BE2C (cell line): Measurements from ENCODE around the gene HMX1.

Source experiments
- DNase-seq: peaks from one replicate; pipeline ENCODE4 v3.0.0-alpha.2; 2020
- H3K27me3 ChIP-seq: fragments of 250-450 bp; sonication (Bioruptor Pico); 2 replicates; pipeline ENCODE4 v1.5.1; 2020; ENCODE audit warnings: mild to moderate bottlenecking
- H3K36me3 ChIP-seq: fragments of 250-450 bp; sonication (Bioruptor Pico); 2 replicates; pipeline ENCODE4 v1.5.1; 2020; ENCODE audit warnings: mild to moderate bottlenecking
- H3K4me1 ChIP-seq: fragments of 250-450 bp; sonication (Bioruptor Pico); 2 replicates; pipeline ENCODE4 v1.5.1; 2020
- H3K4me3 ChIP-seq: 2 replicates; pipeline ENCODE4 v1.5.1; 2011; ENCODE audit warnings: low read depth, low read length
- H3K9me3 ChIP-seq: fragments of 250-450 bp; sonication (Bioruptor Pico); 2 replicates; pipeline ENCODE4 v1.5.1; 2020
- CTCF ChIP-seq: IDR thresholded peaks from 2 replicates; pipeline ENCODE4 v1.5.1; 2012; ENCODE audit warnings: mild to moderate bottlenecking, low read depth, low read length

HMX1 gene

GRCh38 chr4:8861576-8862295 lies 9.9 kb downstream of the HMX1 start:
- Histone ChIP-seq H3K4me1 (peaks cover 6% of the 10 kb centered on the region; the same call in 1 of the 2 replicates), H3K4me3 (peak overlapping the region; percentile 49), H3K27me3 (no peaks in the 10 kb centered on the region), H3K9me3 (no peaks in the 10 kb centered on the region), H3K36me3 (peaks cover 12% of the 10 kb centered on the region)
- DNase-seq = peak; percentile 36
- no peak for TF ChIP-seq CTCF

DNA sequence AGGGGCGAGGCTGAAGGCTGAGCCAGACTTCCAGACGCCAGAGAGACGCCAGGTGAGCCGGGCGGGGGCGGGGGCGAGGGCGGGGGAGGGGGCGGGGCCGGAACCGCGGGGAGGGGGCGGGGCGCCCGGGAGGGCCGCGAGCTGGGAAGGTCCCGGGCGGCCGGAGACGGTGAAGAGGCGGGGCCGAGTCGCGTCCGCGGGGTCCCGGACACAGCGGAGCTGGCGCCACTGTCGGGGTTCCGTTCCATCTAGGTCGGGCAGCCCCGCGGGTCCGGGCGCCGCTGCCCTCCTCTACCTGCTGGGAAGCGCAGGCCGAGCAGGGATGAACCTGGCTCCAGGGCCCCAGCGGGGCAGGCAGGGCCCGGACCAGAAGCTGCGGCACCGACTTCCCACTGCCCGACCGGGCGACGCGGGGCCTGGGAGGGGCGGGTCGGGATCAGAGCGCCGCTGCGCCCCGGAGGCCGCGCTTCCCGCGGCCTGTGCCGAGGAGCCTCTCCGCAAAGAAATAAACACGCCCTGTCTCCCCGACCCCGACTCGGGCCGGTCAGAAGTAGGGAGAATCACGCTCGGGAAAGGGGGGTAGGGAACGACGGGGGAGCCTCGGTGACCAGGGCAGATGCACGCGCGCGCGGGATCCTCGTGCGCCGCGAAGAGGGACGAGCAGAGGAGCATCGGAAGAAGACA lies 10.6 kb downstream of the HMX1 start:
- no peak for DNase-seq
- peaks cover 5% of the 10 kb centered on the region for H3K36me3 ChIP-seq

DNA sequence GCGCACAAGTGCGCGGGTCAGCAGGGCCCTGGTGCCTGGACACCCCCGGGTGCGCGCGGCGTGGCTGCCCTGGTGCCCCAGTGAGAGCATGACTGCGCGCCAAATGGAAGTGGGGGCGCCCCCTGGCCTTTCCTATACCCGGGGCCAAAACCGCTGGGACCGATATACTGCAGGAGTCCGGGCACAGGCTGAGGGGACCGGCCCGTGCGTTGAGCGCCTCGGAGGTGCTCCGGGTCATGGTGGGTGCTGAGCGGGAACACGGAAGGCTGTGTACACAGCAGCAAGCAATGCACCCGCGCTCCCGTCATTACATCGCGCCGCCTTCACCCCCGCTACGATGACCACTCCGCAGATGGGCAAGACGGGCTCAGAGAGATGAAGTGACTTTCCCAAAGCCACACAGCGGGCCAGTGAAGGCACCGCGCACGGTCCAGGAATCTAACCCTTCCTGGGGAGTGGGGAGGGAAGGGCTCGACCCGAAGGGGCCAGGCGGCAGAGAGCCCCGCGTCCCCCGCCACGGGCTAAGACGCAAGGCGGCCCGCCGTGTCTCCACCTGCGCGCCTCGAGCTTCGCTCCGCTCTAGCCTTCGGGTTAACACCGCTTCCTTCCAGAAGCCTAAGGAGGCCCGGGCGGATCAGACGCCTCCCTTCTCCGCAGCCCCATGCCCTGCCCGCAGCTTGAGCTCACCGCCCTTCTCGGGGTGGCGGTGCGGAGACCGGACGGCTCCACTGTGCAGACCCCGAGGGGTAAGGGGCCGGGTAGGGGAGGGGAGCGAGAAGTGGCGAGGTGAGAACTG lies 11.3 kb downstream of the HMX1 start:
- no peak for DNase-seq
- Histone ChIP-seq H3K4me1 (peaks cover 13% of the 10 kb centered on the region), H3K9me3 (no peaks in the 10 kb centered on the region), H3K27me3 (no peaks in the 10 kb centered on the region), H3K36me3 (peaks cover 4% of the 10 kb centered on the region), H3K4me3 (no peak overlapping the region)
- no peak for TF ChIP-seq CTCF

More for the DNA sequence above, 10.6 kb downstream of the HMX1 start:
- Histone ChIP-seq H3K4me1 (peaks cover 8% of the 10 kb centered on the region), H3K9me3 (no peaks in the 10 kb centered on the region), H3K4me3 (peak overlapping the region; percentile 49), H3K27me3 (no peaks in the 10 kb centered on the region)
- TF ChIP-seq CTCF = no peak

GRCh38 chr4:8859550-8860095 lies 12.0 kb downstream of the HMX1 start:
- Histone ChIP-seq H3K36me3 (no peaks in the 10 kb centered on the region; the same call in none of the 2 replicates), H3K27me3 (no peaks in the 10 kb centered on the region), H3K9me3 (no peaks in the 10 kb centered on the region), H3K4me3 (no peak overlapping the region), H3K4me1 (peaks cover 20% of the 10 kb centered on the region)
- no peak for DNase-seq
- TF ChIP-seq CTCF = no peak

GRCh38 chr4:8858701-8859210 lies 12.9 kb downstream of the HMX1 start:
- TF ChIP-seq CTCF = no peak
- no peaks in the 10 kb centered on the region for H3K27me3 ChIP-seq
- no peak overlapping the region for H3K4me3 ChIP-seq
- peaks cover 22% of the 10 kb centered on the region for H3K4me1 ChIP-seq
- no peaks in the 10 kb centered on the region; the same call in 1 of the 2 replicates for H3K36me3 ChIP-seq
- DNase-seq = no peak
- H3K9me3 ChIP-seq = no peaks in the 10 kb centered on the region
